ENCODE data around the gene POLR1A. TPM values are rescaled to one million over a fixed set of nuclear protein-coding genes. Genes with fewer than 3 reads are reported as not detected.
A peak's percentile ranks its signal among the peaks of the same experiment; 100 is the strongest.

Gene POLR1A
- total and polyA plus RNA-seq, 7 donors: 6.1 to 41.6 (median 27.0) TPM

DNA sequence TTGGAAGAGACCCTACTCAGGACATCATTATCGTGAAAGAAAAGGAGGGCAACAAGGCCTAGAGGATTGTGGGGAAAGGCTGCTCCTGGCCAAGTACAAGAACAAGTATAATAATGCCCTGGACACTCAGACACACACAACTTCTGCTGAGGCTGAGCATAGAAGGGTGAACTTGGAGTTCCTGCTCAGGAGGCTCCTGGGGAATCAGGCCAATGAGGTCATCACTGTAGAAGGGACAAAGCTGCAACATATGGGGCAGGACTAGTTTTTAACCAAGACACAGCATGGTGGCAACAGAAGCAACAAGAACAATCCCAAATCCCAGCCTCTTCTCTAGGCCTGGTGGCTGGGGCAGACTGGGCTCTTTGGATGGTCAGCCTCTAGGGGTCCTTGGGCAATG lies 102.6 kb downstream of the POLR1A start:
- peak in 1 of 4 donors; percentile 13 for ATAC-seq
- TF ChIP-seq, protein P1, sequence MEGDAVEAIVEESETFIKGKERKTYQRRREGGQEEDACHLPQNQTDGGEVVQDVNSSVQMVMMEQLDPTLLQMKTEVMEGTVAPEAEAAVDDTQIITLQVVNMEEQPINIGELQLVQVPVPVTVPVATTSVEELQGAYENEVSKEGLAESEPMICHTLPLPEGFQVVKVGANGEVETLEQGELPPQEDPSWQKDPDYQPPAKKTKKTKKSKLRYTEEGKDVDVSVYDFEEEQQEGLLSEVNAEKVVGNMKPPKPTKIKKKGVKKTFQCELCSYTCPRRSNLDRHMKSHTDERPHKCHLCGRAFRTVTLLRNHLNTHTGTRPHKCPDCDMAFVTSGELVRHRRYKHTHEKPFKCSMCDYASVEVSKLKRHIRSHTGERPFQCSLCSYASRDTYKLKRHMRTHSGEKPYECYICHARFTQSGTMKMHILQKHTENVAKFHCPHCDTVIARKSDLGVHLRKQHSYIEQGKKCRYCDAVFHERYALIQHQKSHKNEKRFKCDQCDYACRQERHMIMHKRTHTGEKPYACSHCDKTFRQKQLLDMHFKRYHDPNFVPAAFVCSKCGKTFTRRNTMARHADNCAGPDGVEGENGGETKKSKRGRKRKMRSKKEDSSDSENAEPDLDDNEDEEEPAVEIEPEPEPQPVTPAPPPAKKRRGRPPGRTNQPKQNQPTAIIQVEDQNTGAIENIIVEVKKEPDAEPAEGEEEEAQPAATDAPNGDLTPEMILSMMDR (IDR thresholded peaks at IDR 0.05): no peak
- WGBS, 3 donors: 74 to 82% (median 79%) methylated on average over 1 of the region's 1 CpG

DNA sequence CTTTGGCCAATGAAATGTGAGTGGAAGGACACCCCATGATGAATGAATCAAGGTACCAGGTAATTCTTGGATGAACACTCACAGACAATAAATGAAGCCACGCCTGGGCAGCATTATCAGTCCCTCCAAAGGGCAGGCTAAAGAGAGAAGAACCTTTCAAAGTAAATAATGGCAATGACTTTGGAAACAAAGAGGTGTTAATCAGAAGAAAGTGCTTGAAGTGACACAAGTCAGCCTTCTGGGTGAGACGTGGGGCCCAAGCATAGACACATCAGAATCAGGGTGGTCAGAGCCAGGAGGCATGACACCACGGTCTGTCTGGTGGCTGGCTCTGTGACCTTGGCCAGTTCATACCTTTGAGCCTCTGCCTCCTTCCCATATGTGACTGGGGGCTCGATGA lies 103.3 kb downstream of the POLR1A start:
- Histone ChIP-seq H3K27ac (no peak overlapping the region), H3K4me1 (peaks cover 14% of the 10 kb centered on the region), H3K4me3 (no peak overlapping the region), H3K9me3 (peaks cover 16% of the 10 kb centered on the region), H3K27me3 (ENCODE audit: insufficient read depth in 3 of 3, low read length in 2 of 3) (no peaks in the 10 kb centered on the region), H3K36me3 (ENCODE audit: insufficient read depth in 1 of 2, low read depth in 1 of 2) (no peaks in the 10 kb centered on the region)
- ATAC-seq (no peak), DNase-seq (no peak)
- TF ChIP-seq, protein P1 (IDR thresholded peaks at IDR 0.05): no peak
- intact Hi-C loops (cut with DNase I): no loop called here
- WGBS, 3 donors: 88 to 92% (median 90%) methylated on average over 4 of the region's 4 CpGs

More for the DNA sequence above, 102.6 kb downstream of the POLR1A start:
- Histone ChIP-seq H3K4me3 (no peak overlapping the region), H3K36me3 (ENCODE audit: insufficient read depth in 1 of 2, low read depth in 1 of 2) (no peaks in the 10 kb centered on the region), H3K9me3 (peaks cover 16% of the 10 kb centered on the region), H3K27me3 (ENCODE audit: insufficient read depth in 3 of 3, low read length in 2 of 3) (no peaks in the 10 kb centered on the region), H3K4me1 (peaks cover 8% of the 10 kb centered on the region), H3K27ac (no peak overlapping the region)
- no peak for DNase-seq
- intact Hi-C loops (cut with DNase I): no loop called here

DNA sequence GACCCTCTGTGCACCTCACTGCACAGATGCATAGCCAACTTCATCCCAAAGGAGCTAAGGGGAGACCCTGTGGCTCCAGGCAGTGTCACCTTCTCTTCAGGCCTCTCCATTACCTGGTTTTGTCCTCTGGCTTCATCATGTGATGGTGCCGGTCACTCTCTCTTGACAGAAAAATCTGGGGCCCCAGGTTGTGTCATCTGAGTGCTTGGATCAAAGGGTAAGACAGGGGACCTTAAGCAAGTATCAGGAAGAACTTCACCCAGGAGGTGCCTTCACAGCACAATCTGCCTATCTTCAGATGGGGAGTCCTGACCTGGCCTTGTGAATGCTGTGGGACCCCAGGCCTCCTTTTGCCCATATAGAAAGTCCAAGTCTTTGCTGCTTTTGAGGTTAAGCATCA lies 104.4 kb downstream of the POLR1A start:
- WGBS, 3 donors: 100% methylated on average over 1 of the region's 1 CpG
- DNase-seq (no peak), ATAC-seq (no peak)
- TF ChIP-seq, protein P1 (IDR thresholded peaks at IDR 0.05): no peak
- H3K9me3 ChIP-seq: peaks cover 16% of the 10 kb centered on the region
- no peaks in the 10 kb centered on the region for H3K27me3 ChIP-seq (ENCODE audit: insufficient read depth in 3 of 3, low read length in 2 of 3)
- no peaks in the 10 kb centered on the region for H3K36me3 ChIP-seq (ENCODE audit: insufficient read depth in 1 of 2, low read depth in 1 of 2)
- no peak overlapping the region for H3K27ac ChIP-seq
- no peak overlapping the region for H3K4me3 ChIP-seq
- intact Hi-C loops (cut with DNase I): no loop called here
- peaks cover 23% of the 10 kb centered on the region for H3K4me1 ChIP-seq

DNA sequence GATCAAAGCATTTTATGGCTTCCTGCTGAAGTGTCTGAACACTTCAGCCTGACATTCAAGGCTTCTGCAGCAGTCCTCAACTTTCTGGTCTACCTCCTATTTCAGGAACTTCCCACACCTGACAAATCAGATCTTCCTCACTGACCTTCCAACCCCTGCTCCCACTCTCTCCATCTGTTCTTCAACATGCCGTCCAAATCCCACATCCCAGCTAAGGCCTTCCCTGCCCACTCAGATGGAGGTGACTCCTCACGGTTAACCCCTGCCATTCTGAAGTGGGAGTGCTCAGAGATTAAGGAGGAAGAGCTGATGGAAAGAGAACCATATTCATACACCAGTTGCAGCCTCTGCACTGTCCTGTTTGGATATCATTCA lies 104.8 kb downstream of the POLR1A start:
- Histone ChIP-seq H3K27ac (no peak overlapping the region), H3K4me3 (no peak overlapping the region), H3K36me3 (ENCODE audit: insufficient read depth in 1 of 2, low read depth in 1 of 2) (no peaks in the 10 kb centered on the region), H3K9me3 (peaks cover 12% of the 10 kb centered on the region), H3K27me3 (ENCODE audit: insufficient read depth in 3 of 3, low read length in 2 of 3) (no peaks in the 10 kb centered on the region), H3K4me1 (peaks cover 27% of the 10 kb centered on the region)
- DNase-seq: no peak
- intact Hi-C loops (cut with DNase I): no loop called here
- TF ChIP-seq, protein P1 (IDR thresholded peaks at IDR 0.05): no peak
- no peak for ATAC-seq
- WGBS, 3 donors: 69 to 70% (median 70%) methylated on average over 2 of the region's 2 CpGs

Measured in psoas muscle (tissue), 8 donors.